GM18861 (cell line): ENCODE data around the gene ACOXL.

ENCODE experiments used
- ATAC-seq: cut with Tn5 transposase; IDR thresholded peaks from one replicate; pipeline ENCODE4 v1.9.1; 2021; ENCODE audit not compliant: unreplicated experiment

The ACOXL gene

DNA sequence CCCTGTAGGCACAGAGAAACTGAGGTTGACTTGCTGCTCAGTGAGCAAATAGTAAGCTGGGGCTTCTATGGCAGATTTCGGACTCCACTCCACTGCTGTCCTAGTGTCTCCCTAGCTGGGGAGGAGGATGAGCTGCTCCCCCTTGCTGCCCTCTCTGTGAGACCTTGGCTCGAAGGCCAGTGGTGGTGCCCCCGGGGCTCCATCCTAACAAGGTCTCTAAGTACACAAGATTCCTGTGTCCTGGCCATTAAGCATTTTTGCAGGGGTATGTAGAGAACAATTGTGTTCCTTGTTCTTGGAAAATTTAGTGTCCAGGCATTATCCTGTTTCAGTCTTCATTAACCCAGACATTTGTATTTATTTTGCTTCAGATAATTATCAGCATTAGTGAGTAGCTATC is 367.0 kb downstream of the ACOXL start:
- no peak for ATAC-seq

DNA sequence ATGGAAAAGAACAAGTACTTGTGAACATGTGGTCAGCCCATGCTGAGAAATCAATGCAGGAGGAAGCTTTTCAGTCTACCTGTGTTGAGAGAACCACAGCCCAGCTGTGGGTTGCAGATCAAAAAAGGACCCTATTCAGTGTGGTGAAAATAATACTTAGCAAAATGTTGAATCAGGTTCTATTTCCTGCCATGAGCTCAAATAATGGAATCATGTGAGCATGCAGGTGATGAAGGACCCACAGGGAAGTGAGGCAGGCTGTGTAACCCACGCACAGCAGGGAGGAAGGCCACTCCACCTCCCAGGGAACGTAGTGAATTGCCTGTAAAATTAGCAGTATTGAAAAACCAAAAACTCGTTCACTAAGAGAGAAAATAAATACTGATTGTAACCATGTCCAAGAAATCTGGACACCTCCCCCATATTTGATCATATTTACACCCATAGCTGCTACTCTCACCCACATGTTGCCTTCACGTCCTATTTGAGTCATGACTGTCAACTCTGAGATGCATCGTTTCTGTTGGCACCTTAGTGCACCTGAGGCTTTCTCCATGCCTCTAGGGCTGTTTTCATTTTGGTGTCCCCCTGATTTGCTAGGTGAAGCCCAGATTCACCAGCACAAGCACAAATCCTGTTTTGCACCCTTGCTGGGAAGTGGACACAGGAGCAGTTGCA is 367.9 kb downstream of the ACOXL start:
- no peak for ATAC-seq

DNA sequence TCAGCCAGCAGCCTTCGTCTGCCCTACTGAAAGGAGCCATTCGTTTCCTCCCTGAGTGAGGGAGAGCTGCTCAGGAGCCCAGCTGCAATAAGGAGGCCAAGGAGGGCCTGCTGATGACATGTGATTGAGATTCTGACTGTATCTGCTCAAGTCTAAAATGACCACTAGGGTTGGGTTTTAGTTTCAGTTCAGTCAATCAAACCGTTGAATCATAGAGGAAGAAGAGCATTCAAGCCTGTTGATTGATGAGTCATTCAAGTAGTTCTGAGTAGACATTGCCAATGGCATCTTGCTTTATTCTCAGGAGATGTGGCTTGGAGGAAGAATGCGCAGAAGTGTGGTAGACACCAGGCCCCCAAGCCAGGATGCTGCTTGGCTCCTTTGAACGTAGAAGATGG is 368.4 kb downstream of the ACOXL start:
- ATAC-seq: peak; percentile 89

DNA sequence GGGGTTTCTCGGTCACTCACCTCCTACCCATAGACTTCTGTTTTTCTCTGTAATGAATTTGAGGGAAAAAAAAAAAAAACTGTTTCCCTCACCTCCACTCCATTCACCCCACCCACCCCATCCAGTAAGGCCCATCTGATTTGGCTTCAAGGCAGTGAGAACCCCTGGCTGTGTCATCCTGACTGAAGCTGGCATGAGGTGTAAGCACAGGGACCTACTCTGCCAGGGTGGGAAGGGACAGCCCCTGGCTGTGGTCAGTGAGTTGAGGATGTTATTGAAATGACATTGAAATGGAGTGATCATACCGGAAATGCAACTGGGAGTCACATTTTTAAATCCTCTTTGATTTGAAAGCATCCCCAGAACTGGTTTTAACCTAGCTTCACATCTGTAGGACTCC is 369.2 kb downstream of the ACOXL start:
- no peak for ATAC-seq

DNA sequence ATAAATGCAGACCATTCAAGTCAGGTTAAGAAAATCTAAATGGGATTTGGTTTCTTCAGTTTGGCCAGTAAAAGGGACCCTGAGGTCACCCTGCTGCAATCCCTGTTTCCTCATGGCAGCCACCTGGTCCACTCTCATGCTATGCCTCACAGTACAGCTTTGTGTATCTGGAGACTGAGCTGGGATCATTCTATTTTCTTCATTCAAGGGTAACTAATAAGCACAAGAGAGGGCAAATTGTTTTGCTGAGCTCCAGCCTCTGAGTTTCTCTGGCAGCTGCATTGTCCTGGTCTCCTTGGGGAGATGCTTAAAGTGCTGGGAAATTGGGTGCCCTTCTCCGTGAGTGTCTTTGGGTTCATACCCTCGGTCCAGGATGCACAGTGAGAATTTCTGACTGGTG is 369.8 kb downstream of the ACOXL start:
- no peak for ATAC-seq

DNA sequence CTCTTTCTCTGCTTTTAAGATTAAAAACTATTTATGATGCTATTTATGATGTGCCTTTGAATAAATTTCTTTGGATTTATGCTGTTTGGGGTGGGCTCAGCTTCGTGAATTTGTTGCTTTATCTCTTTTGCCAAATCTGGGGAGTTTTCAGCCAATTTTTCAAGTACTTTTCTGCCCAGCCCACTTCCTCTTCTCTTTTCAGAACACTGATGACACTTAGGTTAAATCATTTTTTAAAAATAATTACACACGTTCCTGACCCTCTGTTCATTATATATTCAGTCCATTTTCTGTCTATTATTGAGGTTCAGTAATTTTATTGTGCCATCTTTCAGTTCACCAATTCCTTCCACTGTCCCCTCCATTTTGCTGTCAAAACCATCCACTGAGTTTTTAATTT is 373.6 kb downstream of the ACOXL start:
- no peak for ATAC-seq

DNA sequence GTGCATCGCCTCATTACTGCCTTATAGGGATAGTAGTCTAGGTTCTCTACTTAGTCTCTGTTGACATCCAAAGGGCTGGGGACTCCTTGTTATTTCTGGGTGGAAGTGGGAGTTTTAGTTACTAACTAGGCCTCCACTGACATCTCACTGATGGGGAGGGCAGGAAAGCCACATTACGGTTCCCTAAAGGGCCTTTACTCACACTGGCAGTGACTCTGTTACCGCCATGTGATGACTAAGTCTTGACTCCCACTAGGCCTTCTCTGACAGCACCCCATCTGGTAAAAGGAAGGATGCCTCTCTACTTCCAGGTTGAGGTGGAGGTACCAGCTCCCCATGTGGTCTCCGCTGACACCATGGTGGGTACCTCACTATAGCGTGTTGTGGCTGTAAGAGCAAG is 374.3 kb downstream of the ACOXL start:
- ATAC-seq: no peak

DNA sequence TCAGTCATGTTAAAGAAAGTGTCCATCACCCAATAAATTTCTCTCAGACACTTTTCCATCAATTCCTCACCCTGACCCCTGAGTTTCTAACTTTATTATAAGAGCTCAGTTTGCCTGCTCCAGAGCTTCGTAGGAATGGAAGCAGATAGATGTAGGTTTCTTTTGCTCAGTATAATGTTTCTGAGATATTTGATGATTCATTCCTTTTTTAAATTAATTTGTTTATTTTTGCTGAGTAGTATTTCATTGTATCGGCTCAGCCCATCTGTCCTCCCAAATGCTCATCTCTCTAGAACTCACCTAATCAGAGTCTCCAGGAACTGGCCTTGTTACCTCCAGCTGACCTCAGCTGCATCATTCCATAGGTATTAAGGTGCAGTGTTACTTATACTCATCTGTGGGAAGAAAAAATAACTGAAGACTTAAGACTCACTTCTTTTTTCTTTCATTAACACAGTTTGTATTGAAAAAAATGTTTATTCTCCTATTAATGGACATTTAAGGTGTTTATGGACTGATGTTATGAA is 376.4 kb downstream of the ACOXL start:
- ATAC-seq: no peak

DNA sequence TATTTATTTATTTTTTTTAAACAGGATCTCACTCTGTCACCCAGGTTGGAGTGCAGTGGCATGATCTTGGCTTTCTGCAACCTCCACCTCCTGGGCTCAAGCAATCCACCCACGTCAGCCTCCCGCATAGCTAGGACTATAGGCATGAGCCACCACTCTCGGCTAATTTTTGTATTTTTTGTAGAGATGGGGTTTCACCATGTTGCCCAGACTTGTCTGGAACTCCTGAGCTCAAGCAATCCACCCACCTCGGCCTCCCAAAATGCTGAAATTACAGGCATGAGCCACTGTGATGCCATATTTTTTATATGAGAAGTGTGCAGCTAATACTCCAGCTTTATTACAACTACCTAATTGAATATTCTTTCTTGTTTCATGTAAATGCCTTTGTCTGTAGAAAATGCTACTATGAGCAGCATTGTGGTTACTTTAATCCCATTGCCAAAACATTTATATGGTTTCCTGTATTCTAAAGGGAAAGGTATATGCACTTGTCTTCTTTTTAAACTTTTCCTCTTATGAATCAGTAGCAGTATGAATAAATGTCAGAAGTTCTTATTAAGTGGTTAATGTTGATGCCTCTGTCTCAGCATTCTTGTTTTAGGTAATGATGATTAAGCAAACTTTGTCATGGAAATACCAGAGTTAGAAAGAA is 378.9 kb downstream of the ACOXL start:
- no peak for ATAC-seq

DNA sequence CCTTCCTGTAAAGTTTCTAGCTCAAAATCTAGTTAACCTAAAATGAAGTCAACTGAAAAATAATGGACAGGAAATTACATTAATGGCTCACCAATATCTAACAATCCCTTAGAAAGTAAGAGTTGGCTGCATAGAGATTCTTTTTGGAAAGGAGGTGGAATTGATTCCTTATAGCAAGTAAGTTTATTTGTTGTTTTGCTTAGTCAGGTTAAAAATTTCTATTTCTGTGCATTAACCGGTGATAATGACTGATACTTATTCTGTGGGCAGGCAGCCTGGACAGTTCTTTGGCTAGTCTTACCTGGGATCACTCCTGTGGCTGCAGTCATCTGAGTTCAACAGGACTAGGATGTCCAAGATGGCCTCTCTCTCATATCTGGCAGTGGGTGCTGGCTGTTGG is 381.5 kb downstream of the ACOXL start:
- ATAC-seq: no peak

DNA sequence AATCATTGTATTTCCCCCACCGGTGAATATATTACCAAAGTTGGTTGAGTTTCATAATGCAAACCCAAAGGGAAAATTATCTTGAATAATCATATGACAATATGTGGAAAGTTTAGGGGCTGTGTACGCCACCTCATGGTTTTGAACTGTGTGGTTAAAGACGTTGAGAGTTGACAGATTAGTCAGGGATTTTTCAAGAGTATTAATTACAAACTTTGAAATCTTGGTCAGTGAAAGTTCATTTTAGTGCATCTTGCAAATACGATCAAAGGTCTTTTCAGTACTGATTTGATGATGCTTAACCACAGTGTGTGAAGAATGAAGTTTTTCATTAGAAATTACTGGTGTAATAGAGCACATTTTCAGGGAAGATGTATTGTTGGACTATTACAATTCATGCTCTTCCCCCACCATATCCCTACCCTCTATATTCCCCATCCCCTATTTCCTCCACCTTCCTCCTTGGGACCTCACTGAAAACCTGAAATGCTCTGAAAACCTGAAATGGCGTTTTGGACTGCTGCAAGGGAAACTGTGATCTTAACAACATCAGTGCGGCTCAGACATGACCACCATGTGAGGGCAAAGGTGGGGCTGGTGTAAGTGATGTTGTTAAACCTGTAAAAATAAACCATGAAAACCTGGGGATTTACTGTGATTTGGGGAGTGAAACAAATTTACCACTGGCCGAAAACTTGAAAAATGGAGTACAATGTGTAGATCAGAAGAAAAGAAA is 383.8 kb downstream of the ACOXL start:
- ATAC-seq: peak; percentile 36

DNA sequence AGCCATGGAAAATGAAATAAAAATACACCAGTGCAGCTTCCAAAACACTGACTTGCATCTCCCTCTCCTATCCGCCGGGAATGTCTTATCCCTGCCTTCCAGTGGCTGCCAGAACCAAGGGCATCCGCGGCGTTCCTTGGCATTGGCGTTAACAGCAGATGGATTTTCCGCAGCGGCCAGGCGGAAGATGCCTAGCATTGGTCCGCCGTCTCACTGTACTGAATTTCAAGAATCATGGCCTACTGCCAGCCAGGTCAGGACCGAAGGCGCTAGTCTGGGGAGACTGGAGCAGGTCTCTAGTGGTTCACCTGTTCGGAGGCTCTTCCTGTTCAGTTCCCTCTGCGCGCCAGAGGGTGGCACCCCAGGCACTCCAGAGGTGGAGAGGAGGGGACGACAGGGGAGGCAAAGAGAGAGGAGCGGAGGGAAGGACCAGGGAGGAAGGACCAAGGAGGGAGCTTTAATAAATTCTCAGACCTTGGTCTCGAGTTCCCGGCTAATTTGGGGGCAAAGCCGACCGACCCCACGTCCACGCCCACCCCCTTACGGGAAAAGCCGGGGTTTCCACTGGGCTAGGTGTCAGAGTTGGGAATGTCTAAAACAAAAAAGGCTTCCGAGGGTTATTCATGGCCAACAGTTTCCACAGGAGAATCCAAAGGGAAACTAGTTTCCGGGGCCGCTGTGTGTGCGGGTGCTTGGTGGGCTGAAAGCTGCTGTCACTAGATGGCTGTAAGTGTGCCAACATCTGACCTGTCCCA is 384.6 kb downstream of the ACOXL start:
- no peak for ATAC-seq

DNA sequence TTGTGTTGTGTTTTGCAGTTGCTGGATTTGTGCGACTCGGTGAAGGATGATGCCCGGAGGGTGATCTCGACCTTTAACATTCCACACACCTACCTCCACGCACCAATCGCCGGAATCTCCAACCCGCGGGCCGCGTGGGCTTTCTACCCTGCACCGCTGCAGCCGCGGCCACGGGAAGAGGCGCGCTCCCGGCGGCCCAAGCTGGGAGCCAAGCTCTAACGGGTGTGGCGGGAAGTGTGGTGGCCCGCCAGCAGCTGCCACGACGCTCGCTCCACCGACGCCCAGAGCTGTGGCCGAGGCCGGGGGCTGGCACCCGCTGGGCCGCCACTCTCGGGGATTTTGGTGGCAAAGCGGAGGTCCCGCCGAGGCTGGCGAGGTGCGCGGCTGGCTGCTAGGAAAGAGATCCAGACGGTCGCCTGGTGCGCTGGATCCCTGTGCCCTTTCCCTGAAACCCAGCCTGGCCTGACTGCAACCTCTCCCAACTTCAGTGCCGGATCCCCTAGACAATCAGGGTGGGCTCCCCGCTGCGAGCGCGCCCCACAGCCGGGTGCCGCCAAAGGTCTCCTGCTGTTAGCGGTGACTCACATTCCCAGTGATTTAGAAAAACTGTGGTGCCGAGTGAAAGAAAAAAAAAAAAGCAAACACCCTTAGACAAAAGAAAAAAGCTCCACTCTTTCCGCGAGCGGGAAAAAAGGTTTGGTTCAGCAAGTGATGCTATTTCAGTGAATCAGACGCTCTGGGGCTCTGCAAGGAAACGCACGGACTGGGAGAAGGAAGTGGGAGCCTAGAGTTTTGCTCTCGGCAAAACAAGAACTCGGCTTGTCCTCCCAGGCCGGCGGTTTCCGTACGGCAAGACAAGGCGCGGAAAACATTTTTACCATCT is 385.5 kb downstream of the ACOXL start:
- no peak for ATAC-seq

DNA sequence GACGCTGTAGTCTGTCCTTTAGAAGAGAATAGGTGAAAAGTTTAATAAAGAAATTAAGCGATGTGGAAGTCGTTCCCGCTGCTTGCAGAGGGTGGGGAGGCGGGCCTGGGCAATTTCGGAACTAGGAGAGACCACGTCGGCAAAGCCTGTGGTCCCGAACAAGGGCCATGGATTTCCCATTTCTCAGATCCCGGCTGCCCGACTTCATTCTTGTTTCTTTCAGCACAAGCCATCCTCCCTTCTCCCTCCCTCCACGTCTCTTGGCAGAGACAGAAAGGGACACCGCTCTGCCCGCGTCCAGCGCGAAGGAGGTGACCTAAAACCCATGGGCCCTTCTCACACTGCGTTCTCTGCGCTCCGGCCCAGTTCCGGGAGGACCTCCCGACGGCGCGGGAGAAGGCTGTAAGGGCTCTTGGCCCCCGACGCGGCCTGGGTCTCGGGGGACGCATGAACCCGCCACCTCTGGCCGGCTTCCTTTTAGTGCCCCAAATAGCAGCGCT is 386.2 kb downstream of the ACOXL start:
- no peak for ATAC-seq

DNA sequence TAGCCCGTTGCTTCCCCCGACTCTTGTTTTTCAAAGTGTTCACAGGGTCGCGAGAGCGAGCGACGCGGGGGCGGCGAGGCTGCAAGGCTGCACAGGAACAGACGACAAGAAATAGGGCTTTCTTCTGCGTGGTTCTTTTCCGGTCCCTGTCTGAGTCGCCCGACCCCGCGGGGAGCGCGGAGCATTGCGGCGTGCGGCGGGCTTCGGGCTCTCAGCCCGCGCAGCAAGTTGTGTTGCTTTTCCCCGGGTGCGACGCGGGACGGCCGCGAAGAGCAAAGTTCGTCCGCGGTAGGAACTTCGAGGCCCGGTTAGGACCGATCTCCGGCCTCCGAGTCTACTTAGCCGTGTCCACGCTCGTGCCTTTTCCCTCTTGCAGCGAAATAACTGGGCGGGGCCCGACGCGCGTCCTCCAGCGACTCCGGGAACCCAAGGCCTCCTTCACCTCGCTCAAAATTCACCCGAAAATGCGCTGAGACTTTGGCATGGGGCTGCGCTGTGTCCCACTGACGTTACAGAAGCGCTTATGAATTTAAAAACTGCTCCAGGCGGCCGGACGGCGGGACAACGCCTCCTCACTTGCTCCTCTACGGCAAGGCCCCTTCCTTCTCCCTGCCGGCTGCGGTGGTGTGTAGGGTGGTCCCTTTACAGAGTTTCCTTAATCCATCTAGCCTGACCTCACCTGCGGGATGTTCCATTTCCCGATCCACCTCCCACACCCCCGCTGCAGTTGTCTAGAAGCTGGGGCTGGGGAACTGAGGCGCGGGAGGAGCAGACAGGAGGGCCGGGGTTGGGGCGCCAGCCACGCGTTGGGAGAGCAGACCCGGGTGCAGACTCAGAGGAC is 386.8 kb downstream of the ACOXL start:
- no peak for ATAC-seq

DNA sequence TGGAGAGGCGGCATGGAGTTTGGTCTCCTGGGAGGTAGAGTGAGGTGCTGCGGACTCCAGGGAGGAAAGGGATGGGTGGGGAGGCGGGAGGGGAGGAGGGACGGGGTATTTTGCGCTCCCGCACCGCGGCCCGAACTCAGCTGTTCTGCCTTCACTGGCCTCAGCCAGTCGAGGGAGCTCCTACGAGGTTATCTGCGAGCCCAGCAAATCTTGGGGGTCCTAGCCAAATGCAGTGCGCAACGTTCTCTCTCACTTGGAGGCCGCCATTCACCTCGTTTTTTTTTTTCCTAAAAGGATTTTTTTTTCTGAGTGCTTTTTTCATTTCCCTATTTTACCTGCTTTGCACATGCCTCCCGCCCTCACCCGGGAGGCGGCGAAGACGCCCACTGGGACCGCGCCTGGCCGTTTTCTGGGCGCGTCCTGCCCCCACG is 387.5 kb downstream of the ACOXL start:
- ATAC-seq: no peak

DNA sequence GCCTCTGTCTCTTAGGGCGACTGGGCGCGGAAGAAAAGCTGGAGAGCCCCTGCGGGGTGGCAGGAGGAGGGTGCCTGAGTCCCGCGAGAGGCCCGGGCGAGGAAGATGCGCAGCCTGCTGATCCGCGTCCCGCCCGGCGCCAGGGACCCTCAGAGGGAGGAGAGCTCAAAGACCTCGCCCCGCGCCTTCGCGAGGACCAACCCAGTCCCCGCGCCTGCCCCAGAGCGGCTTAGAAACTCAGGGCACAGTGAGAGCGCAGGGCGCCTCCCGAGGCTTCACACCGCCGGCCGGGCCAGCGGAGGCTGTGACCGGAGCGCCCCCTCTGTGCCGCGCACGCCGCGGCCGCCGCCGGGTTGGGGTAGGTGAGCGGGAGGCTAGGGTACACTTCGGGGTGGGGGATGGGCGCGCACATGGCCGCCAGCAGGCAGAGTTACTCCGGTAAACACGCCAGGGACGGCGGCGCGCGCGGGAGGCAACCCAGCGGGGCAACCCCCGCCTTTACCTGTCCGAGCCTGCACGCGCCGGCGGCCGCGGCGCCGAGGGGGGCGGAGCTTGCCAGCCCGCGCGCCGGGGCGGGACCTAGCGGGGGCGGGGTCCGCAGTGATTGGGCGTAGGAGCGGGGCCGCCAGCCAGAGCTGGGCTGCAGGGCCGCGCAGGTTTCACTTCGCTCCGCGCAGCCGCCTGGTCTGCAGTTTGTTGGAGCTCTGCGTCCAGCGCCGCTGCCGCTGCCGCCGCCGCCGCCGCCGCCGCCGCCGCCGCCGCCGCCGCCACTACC is 388.1 kb downstream of the ACOXL start, which contains the start of gene BCL2L11:
Gene BCL2L11 (plus strand): TSS at position 662 of the 775 bp plus-strand sequence. CDS start 2,832 bp downstream, outside the sequence.
- peak; percentile 47 for ATAC-seq
